ENCODE measurements around the gene FADS3. TPM values are rescaled to one million over a fixed set of nuclear protein-coding genes. Genes with fewer than 3 reads are reported as not detected.

FADS3 gene
- total and polyA plus RNA-seq, 2 of the 13 experiments (the other 11 are each of a cell fraction or from before 2014, with no cell fraction given), result 13.4 to 23.2 TPM

DNA sequence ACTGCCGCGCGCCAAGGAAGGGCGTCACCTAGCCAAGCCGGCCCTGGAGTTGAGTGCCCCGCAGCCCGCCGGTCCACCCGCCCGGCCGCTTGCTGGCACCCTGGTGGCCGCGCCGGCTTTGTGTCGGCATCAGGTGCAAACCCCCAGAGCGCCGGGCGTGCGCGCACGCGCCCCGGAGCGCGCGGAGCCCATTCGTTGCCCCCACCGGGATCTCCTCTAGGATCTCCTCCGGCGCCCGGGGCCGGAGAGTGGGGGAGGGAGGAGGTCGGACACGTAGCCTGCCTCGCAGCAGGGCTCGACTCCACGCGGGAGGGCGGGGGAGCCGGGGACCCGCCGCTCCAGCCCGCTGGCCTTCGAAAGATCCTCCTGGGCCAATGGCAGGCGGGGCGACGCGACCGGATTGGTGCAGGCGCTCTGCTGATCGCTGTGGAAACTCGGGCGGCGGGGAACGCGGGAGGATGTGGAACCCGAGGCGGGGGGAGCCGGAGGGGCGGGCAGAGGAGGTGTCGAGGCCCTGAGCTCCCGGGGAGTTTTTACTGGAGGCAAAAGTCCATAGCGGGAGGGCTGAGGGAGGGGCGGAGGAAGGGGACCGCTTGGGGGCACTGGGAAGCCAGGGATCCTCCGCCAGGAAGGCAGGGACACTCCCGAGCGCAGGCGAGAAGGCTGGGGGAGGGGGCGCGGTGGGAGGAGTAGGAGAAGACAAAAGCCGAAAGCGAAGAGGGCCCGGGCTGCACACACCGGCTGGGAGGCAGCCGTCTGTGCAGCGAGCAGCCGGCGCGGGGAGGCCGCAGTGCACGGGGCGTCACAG, 63.6 kb downstream of the FADS3 start, which contains the start of gene FADS2 (continued):
- TF ChIP-seq, protein P1, sequence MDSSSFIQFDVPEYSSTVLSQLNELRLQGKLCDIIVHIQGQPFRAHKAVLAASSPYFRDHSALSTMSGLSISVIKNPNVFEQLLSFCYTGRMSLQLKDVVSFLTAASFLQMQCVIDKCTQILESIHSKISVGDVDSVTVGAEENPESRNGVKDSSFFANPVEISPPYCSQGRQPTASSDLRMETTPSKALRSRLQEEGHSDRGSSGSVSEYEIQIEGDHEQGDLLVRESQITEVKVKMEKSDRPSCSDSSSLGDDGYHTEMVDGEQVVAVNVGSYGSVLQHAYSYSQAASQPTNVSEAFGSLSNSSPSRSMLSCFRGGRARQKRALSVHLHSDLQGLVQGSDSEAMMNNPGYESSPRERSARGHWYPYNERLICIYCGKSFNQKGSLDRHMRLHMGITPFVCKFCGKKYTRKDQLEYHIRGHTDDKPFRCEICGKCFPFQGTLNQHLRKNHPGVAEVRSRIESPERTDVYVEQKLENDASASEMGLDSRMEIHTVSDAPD (CRISPR knock-in tag; IDR thresholded peaks at IDR 0.05), result 0 out of 2 replicates have a peak, but pooled peaks have one; percentile 68
- TF ChIP-seq ZNF24 (IDR thresholded peaks at IDR 0.05), result no peak
- TF ChIP-seq SMARCE1 (IDR thresholded peaks at IDR 0.05; ENCODE audit: borderline replicate concordance), result no peak
- TF ChIP-seq E2F5 (CRISPR knock-in tag; conservative IDR thresholded peaks at IDR 0.05), result no peak
- 0 out of 2 replicates have a peak, but pooled peaks have one; percentile 29 for TF ChIP-seq ZMYM2 (CRISPR knock-in tag; IDR thresholded peaks at IDR 0.05)
- TF ChIP-seq ZNF101 (CRISPR knock-in tag; IDR thresholded peaks at IDR 0.05; ENCODE audit: borderline replicate concordance, low read depth), result no peak
- peak in 1 of 2 experiments; percentile 25; a peak in 1 of 4 replicates for TF ChIP-seq HMGXB4 (CRISPR knock-in tag; IDR thresholded peaks at IDR 0.05; ENCODE audit: borderline replicate concordance in 1 of 2, low read depth in 1 of 2)
- TF ChIP-seq ZNF251 (CRISPR knock-in tag; IDR thresholded peaks at IDR 0.05), result no peak
- TF ChIP-seq GTF3A (CRISPR knock-in tag; conservative IDR thresholded peaks at IDR 0.05), result no peak
- TF ChIP-seq, protein P2, sequence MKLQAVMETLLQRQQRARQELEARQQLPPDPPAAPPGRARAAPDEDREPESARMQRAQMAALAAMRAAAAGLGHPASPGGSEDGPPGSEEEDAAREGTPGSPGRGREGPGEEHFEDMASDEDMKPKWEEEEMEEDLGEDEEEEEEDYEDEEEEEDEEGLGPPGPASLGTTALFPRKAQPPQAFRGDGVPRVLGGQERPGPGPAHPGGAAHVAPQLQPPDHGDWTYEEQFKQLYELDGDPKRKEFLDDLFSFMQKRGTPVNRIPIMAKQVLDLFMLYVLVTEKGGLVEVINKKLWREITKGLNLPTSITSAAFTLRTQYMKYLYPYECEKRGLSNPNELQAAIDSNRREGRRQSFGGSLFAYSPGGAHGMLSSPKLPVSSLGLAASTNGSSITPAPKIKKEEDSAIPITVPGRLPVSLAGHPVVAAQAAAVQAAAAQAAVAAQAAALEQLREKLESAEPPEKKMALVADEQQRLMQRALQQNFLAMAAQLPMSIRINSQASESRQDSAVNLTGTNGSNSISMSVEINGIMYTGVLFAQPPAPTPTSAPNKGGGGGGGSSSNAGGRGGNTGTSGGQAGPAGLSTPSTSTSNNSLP (IDR thresholded peaks at IDR 0.05; ENCODE audit: low read depth, low read length), result no peak
- TF ChIP-seq ZFP36L1 (CRISPR knock-in tag; IDR thresholded peaks at IDR 0.05), result 0 out of 2 replicates have a peak, but pooled peaks have one; percentile 56
- TF ChIP-seq TIGD3 (CRISPR knock-in tag; IDR thresholded peaks at IDR 0.05; ENCODE audit: borderline replicate concordance), result no peak
- TF ChIP-seq ATAD3A (CRISPR knock-in tag; IDR thresholded peaks at IDR 0.05), result no peak
- no peak for TF ChIP-seq AGO1 (IDR thresholded peaks at IDR 0.05; ENCODE audit: low read depth, low read length, poor library complexity, severe bottlenecking)
- no peak; the same call in 1 of the 2 replicates for TF ChIP-seq ZNF839 (CRISPR knock-in tag; IDR thresholded peaks at IDR 0.05; ENCODE audit: borderline replicate concordance)
- no peak for TF ChIP-seq EZH2 (conservative IDR thresholded peaks at IDR 0.05; ENCODE audit: low read depth, low read length)
- TF ChIP-seq RELA (CRISPR knock-in tag; IDR thresholded peaks at IDR 0.05), result no peak
- TF ChIP-seq CEBPG (CRISPR knock-in tag; IDR thresholded peaks at IDR 0.05), result no peak
